GM18526 (cell line): ENCODE data around the gene KIAA1191.

Experiments used
- POLR2A ChIP-seq: IDR thresholded peaks from 3 replicates; pipeline ENCODE4 v1.6.1; 2011; ENCODE audit not compliant: insufficient read length; ENCODE audit errors: extremely low read depth

The KIAA1191 gene, protein sequence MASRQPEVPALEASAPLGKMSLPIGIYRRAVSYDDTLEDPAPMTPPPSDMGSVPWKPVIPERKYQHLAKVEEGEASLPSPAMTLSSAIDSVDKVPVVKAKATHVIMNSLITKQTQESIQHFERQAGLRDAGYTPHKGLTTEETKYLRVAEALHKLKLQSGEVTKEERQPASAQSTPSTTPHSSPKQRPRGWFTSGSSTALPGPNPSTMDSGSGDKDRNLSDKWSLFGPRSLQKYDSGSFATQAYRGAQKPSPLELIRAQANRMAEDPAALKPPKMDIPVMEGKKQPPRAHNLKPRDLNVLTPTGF

DNA sequence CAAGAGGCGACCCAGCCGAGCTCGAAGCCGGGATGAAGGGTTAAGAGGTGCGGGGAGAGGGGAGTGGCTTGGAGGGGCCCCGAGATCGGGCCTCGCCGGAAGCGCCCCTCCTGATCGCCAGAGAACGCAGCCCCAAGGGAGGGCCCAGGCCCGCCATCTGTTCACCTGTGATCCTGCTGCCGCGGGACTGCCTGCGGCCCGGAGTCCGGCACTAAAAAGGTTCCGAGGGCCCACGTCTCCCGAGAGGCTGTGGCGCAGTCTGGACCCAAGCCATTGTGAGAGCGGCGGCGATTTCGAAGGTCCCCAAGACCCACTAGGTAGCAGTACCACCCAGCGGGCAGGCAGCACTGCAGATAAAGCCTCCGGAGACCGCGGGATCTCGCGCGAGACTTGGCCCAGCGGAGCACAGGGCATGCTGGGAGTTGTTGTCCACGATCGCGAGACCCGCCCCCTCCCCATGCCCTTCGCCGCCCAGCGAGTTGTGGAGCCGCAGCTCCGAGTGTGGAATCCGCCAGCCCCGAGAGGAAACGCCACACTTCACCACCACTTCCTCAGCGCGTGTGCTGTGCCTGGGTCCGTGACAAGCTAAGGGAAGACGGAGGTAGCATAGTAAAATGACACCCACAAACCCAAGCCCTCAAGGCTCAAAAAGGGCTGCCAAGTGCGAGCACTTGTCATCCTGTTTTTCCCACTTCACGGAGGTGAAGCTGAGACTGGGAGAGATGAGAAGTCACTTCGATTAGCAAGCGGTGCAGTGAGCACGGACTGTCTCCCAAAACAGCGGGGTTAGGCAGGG lies at the start of gene KIAA1191:
TSS of gene KIAA1191 (minus strand) at position 328 of the 796 bp plus-strand sequence. CDS start 2,256 bp downstream, outside the sequence.
- peak; percentile 97 for TF ChIP-seq POLR2A

DNA sequence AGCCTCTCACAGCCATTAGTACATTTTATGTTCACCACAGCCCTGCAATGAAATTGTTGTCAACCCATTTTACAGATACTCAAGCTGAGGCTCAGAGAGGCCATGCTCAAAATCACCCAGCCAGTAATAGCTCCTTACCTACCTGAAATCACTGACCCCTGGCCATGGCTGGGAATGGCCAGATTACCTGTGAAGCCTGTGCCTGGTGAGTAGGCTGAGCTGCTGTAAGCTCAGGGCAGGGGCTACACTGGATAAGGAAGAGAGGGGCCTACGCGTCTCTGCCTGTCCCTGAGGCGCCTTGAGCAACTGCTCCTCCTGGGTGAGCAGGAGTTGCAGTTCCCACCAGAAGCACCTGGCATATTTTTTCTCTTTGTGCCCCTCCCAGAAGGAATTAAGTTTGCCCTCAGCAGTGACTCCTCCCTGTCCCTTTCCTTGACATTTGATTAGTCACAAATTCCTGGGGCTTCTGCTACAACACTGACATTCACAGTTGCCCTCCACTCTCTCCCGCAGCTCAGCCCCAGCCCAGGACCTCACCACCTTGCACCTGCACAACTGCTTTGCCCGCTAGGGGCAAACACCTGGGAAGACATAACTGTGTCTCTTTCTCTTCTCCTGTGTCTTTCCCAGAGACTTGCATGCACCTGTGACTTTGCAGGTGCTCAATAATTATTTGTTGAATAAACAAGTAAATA lies 49.1 kb upstream of the KIAA1191 start:
- no peak for TF ChIP-seq POLR2A

DNA sequence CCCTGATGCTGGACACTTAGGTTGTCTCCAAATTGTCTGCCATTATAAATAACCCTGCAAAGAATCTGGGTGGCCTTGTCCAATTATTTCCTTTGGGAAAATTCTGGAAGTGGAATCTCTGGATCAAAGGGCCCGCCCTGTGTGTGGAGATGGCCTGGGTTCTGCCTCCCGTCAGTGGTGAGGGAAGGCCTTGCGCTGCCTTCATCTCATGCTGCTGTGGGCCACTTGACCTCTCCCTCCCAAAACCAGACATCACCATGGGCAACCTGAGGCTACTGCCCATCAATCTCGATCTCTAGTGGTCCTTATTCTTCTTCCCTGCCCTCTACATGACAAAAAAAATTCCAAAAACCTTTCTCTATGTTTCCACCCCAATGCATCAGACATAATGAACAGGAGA lies 48.2 kb upstream of the KIAA1191 start:
- TF ChIP-seq POLR2A = no peak

DNA sequence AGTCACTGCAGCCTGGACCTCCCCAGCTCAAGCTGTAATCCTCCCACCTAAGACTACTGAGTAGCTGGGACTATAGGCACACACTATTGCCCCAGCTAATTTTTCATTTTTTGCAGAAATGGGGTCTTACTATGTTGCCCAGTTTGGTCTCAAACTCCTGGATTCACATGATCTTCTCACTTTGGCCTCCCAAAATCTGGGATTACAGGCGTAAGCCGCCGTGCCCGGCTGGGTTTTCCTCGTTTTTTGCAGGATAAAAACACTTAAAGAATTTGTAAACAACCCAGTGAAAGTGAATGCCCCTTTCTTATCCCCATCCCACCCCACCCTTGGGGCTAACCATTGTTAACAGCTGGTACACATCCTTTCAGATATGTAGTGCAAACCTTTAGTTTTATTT lies 47.0 kb upstream of the KIAA1191 start:
- TF ChIP-seq POLR2A = no peak

DNA sequence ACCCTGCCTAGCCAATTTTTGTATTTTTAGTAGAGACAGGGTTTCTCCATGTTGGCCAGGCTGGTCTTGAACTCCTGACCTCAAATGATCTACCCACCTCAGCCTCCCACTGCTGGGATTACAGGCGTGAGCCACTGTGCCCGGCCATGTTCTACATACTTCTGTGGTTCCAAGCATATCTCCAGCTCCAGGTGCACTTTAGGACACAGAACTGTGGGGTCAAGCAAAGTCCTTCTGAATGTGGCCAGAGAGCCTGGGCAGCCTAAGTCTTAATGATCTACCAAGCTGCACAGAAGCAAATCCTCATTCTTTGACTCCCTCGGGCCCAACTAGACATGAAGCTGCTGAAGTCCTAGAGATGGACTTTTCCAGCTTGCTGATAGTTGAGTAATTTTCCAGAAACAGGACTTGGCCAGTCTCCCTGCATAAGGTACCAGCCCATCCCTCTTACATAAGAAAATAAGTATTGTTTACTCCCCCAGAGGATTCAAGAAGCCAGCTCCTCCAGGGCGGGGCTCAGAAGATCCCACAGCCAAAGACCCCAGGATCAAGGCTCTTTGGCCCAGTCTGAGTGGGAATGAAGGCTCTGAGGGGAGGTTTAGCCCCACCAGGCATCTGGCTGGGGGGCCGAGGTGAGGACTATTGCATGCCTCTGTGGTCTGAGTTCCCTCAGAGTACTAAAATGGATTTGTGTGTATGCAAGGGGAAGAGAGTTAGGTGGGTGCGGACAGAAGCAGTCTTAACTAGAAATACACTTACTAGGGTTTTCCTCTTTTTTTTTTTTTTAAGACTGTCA lies 46.1 kb upstream of the KIAA1191 start:
- TF ChIP-seq POLR2A = no peak

DNA sequence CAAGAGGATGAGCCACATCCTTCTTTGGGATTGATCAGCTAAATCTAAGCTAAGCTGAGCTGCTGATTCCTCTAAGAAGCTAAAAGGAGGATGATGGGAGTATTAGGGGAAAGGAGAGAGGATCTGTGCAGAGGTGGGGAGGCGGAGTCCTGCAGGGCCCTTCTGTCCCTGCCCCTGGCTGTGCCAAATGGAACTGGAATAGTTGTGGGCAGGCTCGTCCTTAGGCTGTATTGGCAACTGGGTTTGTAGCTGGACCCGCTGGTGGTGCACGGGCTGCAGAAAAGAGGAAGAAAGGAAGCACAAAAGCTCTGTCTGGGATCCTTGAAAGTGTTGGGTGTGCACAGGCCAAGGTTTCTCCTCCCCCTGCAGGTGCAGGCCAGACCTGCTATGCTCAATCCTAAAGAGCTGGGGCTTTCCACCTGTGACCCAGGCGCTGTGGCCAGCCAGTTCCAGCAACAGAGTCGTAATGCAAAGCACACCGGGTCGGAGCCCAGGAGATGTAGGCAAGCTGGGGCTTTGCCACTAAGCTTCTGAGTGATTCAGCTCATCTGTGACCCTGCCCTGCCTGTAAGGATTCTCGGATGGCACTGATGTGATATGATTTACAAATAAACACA lies 45.0 kb upstream of the KIAA1191 start:
- no peak for TF ChIP-seq POLR2A

DNA sequence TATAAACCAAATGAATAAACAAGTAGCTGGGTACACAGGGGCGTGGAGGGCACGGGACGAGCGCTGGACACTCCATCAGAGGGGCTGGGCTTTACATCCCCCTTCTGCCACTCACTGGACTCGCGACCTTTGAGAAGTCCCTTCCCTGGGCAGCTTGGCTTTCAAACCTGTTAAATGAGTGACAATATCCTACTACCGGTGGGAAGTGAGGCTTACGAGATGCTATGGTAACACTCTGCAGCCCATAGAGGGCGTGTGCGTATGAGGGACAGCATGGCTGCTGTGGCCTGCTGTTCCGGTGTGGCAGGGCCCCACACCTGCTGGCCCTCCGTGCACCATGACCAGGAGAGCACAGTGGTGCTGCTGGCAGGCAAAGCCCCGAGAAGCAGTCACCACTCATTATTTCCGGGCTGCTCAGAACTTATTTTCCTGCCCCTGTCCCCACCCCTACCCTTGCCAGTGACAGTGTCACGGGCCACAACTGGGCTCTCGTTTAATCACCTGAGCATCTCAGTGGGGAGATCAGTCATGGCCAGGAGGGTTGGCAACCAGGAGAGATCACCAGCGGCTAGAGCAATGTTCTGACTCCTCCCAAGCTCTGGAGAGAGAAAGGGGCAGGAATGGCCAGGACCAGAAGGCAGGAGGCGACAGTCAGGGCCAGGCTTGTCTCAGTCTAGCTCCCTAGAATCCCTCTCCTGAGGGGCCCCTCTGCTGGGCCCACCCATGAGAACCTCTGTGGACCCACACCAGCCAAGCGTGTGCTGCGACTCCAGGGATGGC lies 44.3 kb upstream of the KIAA1191 start:
- no peak for TF ChIP-seq POLR2A

DNA sequence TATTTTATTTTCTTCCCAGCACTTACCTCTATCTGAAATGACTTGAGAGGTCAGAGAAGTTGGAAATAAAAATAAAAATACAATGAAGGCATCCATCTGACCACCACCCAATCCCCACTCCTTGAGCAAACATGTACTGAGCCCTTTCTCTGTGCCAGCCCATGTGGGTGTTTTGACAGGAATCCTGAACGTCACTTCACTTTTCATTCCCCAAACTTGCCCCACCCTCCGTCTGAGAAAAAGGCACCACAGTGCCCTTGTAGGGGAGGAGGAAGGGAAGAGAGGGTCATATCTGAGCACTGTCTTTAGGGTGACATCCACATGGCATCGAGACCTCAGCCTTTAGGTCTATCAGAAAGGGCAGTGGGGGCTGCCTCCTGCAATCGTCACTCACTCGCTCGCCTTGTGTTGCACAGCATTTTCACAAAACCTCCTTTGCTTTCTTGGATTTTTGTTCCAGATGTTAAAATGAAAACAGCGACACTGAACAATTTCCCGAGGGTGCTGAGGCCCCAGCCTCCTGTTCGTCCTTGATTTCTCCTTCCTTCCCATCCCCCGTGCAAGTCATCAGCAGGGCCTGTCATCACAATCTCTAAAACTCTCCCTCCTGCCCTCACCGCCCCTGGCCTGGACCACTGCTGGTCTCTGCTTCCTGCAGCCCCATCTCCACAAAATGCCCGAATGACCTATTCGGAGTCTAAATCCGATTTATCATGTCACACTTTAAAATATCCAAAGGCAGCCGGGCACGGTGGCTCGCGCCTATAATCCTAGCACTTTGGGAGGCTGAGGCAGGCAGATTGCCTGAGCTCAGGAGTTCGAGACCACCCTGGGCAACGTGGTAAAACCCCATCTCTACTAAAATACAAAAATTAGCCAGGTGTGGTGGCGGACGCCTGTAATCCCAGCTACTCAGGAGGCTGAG lies 40.0 kb upstream of the KIAA1191 start:
- TF ChIP-seq POLR2A = no peak

DNA sequence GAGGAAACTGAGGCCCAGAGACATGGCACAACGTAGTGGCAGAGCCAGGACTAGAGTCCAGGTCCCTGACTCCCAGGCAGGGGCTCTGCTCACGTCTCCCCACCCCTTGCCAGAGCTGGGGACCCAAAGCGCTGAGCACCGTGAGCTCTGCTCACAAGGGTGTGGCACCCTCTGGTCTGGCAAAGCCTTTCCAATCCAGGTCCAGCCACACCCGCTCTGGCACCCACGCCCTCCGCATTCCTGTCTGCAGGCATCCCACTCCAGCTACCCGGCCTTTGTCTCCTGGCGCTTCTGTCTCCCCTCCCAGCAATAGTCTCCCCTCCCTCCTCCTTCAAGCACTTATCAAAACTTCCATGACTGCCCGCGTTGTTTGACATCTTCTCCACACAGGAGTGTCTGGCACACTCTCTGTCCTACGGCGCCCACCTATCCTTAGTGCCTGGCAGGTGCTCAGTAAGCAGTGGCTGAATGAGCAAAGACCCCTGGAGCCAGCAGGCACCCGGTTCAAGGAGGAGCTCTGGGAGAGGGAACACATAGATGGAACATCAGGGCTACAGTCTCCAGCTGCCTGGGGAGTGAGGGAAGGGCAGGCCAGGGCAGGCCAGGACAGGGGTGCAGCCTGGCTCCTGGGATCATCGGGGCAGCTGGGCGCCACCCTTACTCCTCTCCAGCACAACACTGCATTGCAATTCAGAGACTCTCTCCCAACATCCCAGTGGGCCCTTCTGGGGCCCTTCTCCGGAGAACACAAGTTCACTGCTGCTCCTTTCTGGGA lies 39.0 kb upstream of the KIAA1191 start:
- TF ChIP-seq POLR2A = no peak

DNA sequence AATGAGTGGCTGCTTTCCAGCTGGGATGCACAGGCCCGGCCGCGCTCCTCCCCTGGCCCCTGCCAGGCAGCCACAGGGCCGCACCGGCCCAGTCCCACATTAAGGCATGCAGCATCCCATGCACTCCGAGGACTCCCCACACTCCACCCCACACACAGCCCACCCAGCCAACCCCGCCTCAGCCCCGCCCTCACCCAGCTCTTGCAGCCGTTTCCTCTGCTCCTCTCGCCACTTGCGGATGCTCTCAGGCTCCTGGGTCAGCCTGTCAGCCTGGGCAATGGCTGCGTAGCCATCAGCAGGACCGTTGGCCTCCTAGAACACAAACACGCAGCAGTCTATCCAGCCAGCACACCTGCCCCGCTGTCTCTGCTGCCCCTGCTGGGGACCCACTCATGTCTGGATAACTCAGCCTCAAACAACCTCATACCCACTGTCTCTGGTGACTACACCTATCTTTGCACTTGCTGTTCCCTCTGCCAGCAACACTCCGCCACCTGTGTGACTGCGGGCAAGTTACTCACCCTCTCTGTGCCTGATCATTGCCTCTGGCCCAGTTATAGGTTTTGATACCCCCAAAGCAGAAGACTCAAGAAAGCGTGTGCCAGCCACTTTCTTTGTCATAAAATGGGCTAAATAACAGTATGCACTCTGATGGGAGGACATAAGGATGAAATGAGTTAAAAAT lies 36.3 kb upstream of the KIAA1191 start:
- no peak for TF ChIP-seq POLR2A

DNA sequence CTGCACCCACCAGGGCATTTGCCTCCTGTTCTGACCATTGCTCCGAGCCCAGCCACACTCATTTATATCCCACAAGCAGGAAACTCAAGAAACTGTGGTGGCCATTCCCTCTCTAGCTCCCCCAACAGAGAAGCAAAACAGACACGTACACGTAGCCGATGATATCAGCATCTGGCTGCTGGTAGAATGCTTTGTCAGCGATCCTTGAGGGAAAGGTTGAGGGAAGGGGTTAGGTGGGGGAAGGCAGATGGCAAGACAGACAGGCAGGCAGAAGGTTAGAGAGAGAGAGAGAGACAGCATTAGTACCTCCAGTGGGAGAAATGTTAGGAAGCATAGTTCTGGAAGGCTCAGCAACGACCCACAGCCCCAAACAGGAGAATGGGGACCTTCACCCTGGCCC lies 34.8 kb upstream of the KIAA1191 start:
- TF ChIP-seq POLR2A = no peak

DNA sequence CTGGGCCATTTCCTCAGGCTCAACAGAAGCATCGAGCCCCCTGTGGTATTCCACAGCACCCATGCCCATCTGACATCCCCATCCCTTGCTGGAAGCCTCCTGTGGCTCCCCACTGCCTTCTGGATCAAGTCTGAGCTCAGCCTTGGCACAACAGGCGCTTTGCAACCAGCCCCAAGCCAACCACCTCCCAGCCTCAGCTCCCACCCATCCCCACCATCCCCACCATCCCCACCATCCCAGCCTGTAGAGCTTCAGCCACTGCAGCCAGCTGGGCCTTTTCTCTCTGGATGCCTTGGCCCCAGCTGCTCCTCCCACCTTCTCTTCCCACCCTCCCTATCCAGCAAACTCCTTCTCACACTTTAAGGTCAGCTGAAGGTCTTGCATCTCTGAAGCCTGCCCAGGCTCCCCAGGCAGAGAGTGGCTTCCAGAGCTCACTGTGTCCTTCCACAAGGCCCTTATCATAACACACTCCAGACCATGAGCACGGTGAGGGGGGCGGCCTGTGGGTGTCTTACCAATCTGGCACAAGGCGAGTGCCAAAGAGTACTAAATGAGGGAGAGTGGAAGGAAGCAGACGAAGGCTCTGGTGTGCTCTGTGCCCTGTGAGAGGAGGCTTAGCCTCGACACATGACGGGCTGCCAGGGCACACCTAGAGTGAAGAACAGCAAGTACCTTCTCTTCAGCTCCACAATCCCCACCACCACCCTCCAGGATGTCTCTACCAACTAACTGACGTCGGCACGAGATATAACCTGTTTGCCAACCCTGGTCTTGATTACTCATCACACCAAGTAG lies 33.5 kb upstream of the KIAA1191 start:
- TF ChIP-seq POLR2A = no peak
